Measurements from ENCODE around the gene AP2S1. TPM values are rescaled to one million over a fixed set of nuclear protein-coding genes. Genes with fewer than 3 reads are reported as not detected.

AP2S1 gene
- polyA plus RNA-seq, 1 donor from 2014 or later: 167 TPM

DNA sequence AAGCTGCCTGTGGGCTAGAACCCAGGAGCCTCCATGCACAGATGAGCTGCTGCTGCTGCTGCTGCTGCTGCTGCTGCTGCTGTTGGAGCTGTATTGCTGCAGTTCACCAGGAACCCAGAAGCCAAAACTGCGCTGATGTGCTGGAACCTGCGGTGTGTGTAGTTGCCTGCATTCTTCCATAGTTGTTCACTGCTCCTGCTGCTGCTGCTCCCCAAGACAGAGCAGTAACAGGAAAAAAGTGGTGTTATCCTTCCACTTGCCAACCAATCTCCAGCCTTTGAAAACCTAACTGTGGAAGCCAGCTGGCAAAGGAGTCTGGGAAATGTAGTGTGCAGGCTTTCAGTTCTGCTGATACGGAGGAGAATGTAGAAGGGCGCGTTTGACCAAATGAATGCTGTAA, 48.1 kb upstream of the AP2S1 start:
- Histone ChIP-seq H3K9me2 (ENCODE audit: insufficient read depth, low read length) (no peaks in the 10 kb centered on the region), H3K9me3 (ENCODE audit: low read length) (no peaks in the 10 kb centered on the region), H3K36me3 (ENCODE audit: insufficient read depth, low read length) (no peaks in the 10 kb centered on the region), H3F3A (ENCODE audit: insufficient read depth, low read length, poor library complexity, severe bottlenecking) (no peaks in the 10 kb centered on the region), H4K20me1 (ENCODE audit: insufficient read depth) (peaks cover 8% of the 10 kb centered on the region), H3K79me2 (replicated peaks; ENCODE audit: insufficient read depth, low read length) (peaks cover 76% of the 10 kb centered on the region), H2AFZ (ENCODE audit: low read depth, low read length) (no peak overlapping the region), H3K27ac (ENCODE audit: low read length) (no peak overlapping the region), H3K4me2 (ENCODE audit: low read length) (no peak overlapping the region), H3K4me3 (ENCODE audit: low read length) (no peak overlapping the region), H3K27me3 (ENCODE audit: insufficient read depth, low read depth, low read length) (no peaks in the 10 kb centered on the region), H3K9ac (ENCODE audit: low read length) (no peak overlapping the region)
- TF ChIP-seq POLR2AphosphoS5 (IDR thresholded peaks at IDR 0.05): no peak
- TF ChIP-seq EZH2 (IDR thresholded peaks at IDR 0.05; ENCODE audit: borderline replicate concordance, insufficient read depth, low read length, poor library complexity, severe bottlenecking): no peak
- TF ChIP-seq EP300 (conservative IDR thresholded peaks at IDR 0.05; ENCODE audit: poor library complexity, severe bottlenecking): no peak
- TF ChIP-seq REST (IDR thresholded peaks at IDR 0.05; ENCODE audit: borderline replicate concordance): no peak
- TF ChIP-seq MXI1 (conservative IDR thresholded peaks at IDR 0.05; ENCODE audit: poor library complexity, severe bottlenecking): no peak
- TF ChIP-seq RAD21 (conservative IDR thresholded peaks at IDR 0.05): no peak
- no peak for TF ChIP-seq SMC3 (conservative IDR thresholded peaks at IDR 0.05; ENCODE audit: poor library complexity)
- TF ChIP-seq TAF1 (IDR thresholded peaks at IDR 0.05; ENCODE audit: low read depth): no peak

GRCh38 chr19:46896076-46896794, 45.6 kb upstream of the AP2S1 start:
- Histone ChIP-seq H3K36me3 (ENCODE audit: insufficient read depth, low read length) (no peaks in the 10 kb centered on the region), H3K4me2 (ENCODE audit: low read length) (no peak overlapping the region), H3F3A (ENCODE audit: insufficient read depth, low read length, poor library complexity, severe bottlenecking) (no peaks in the 10 kb centered on the region), H4K20me1 (ENCODE audit: insufficient read depth) (peaks cover 4% of the 10 kb centered on the region), H3K9me3 (ENCODE audit: low read length) (no peaks in the 10 kb centered on the region), H3K9ac (ENCODE audit: low read length) (no peak overlapping the region), H3K27me3 (ENCODE audit: insufficient read depth, low read depth, low read length) (no peaks in the 10 kb centered on the region), H2AFZ (ENCODE audit: low read depth, low read length) (no peak overlapping the region), H3K4me3 (ENCODE audit: low read length) (no peak overlapping the region), H3K9me2 (ENCODE audit: insufficient read depth, low read length) (no peaks in the 10 kb centered on the region), H3K27ac (ENCODE audit: low read length) (no peak overlapping the region), H3K79me2 (replicated peaks; ENCODE audit: insufficient read depth, low read length) (peaks cover 75% of the 10 kb centered on the region)
- TF ChIP-seq EZH2 (IDR thresholded peaks at IDR 0.05; ENCODE audit: borderline replicate concordance, insufficient read depth, low read length, poor library complexity, severe bottlenecking) (no peak), RAD21 (conservative IDR thresholded peaks at IDR 0.05) (no peak), SMC3 (conservative IDR thresholded peaks at IDR 0.05; ENCODE audit: poor library complexity) (no peak), REST (IDR thresholded peaks at IDR 0.05; ENCODE audit: borderline replicate concordance) (no peak), TAF1 (IDR thresholded peaks at IDR 0.05; ENCODE audit: low read depth) (no peak), POLR2AphosphoS5 (IDR thresholded peaks at IDR 0.05) (no peak), EP300 (conservative IDR thresholded peaks at IDR 0.05; ENCODE audit: poor library complexity, severe bottlenecking) (no peak)
- TF ChIP-seq, protein P1, sequence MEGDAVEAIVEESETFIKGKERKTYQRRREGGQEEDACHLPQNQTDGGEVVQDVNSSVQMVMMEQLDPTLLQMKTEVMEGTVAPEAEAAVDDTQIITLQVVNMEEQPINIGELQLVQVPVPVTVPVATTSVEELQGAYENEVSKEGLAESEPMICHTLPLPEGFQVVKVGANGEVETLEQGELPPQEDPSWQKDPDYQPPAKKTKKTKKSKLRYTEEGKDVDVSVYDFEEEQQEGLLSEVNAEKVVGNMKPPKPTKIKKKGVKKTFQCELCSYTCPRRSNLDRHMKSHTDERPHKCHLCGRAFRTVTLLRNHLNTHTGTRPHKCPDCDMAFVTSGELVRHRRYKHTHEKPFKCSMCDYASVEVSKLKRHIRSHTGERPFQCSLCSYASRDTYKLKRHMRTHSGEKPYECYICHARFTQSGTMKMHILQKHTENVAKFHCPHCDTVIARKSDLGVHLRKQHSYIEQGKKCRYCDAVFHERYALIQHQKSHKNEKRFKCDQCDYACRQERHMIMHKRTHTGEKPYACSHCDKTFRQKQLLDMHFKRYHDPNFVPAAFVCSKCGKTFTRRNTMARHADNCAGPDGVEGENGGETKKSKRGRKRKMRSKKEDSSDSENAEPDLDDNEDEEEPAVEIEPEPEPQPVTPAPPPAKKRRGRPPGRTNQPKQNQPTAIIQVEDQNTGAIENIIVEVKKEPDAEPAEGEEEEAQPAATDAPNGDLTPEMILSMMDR (IDR thresholded peaks at IDR 0.05; ENCODE audit: poor library complexity, severe bottlenecking): no peak
